ENCODE results near the gene SCGN. TPM values are rescaled to one million over a fixed set of nuclear protein-coding genes. Genes with fewer than 3 reads are reported as not detected.

SCGN gene
- total and polyA plus RNA-seq, 2 of the 13 experiments (the other 11 are each of a cell fraction or from before 2014, with no cell fraction given) = 2.9 to 29.0 TPM

- H4K20me1 ChIP-seq (ENCODE audit: insufficient read depth, low read length) = no peaks in the 10 kb centered on the region
- no peak overlapping the region for H3K9ac ChIP-seq (ENCODE audit: insufficient read depth, low read depth, low read length)
- 54% methylated on average over 5 of the region's 5 CpGs for WGBS (ENCODE audit: low lambda C conversion rate)
- no peak overlapping the region for H3K4me3 ChIP-seq (replicated peaks in 1 of 3; ENCODE audit: insufficient read depth in 1 of 3, low read depth in 2 of 3, low read length in 3 of 3)
- CTCF ChIA-PET (ENCODE audit: low intra/inter-chr PET ratio, low total read pairs) = no interaction called here
- no peak for DNase-seq (ENCODE audit: low spot score)
- H3K4me2 ChIP-seq (ENCODE audit: low read depth, low read length) = no peak overlapping the region
- no peak for ATAC-seq
- peaks cover under 1% of the 10 kb centered on the region; the same call in 1 of the 2 replicates for H3K4me1 ChIP-seq (ENCODE audit: insufficient read depth, low read length)
- no peak overlapping the region for H3K27ac ChIP-seq (ENCODE audit: extremely low read length, insufficient read depth, low read length)
- POLR2A ChIA-PET = no interaction called here
- H3K27me3 ChIP-seq (ENCODE audit: control insufficient read depth in 1 of 2, insufficient read depth in 2 of 2, low read length in 2 of 2) = peaks cover 0 to 1% of the 10 kb centered on the region in 2 experiments; a peak in 1 of 5 replicates
- H3K36me3 ChIP-seq (replicated peaks in 1 of 2; ENCODE audit: control insufficient read depth in 1 of 2, insufficient read depth in 2 of 2, low read length in 2 of 2) = no peaks in the 10 kb centered on the region
- no peaks in the 10 kb centered on the region for H3K9me3 ChIP-seq (ENCODE audit: low read length)
- no peaks in the 10 kb centered on the region for H3K79me2 ChIP-seq (ENCODE audit: insufficient read depth, low read length)
- intact Hi-C loops (cut with micrococcal nuclease; ENCODE audit: unreplicated experiment) = no loop called here
- no peak for FAIRE-seq
- TF ChIP-seq CEBPZ (IDR thresholded peaks at IDR 0.05; ENCODE audit: low read length) (no peak), ZNF383 (CRISPR knock-in tag; IDR thresholded peaks at IDR 0.05; ENCODE audit: borderline replicate concordance) (no peak), CEBPB (IDR thresholded peaks at IDR 0.05; ENCODE audit: borderline replicate concordance, low read depth, low read length) (peak; percentile 70)
- in situ Hi-C loops (cut with HindIII; ENCODE audit: extremely low pct_ligation_motif_present, low pct_unique_long_range_greater_than_20kb) = no loop called here
- no TSS peak for BruUV-seq (replicated peaks)
- no peak overlapping the region for H2AFZ ChIP-seq (ENCODE audit: low read length)
Measured at GRCh38 chr6:25676775-25677174, 24.8 kb downstream of the SCGN start.

DNA sequence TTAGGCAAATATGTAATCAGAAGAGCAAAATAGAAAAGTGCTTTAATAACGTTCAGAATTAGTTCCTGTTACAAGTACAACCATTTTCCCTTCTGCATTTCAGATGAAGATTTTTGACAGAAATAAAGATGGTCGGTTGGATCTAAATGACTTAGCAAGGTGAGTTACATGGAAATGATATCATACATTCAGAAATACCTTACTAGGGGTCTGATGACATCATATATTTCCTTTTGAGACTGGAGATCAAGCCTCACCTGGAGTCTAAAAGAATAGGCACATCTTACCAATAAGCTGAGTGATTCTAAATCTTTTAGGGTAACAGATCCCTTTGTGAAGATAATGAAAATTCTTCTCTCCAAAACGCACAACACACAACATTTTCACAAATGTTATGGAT, 29.8 kb downstream of the SCGN start:
- CTCF ChIA-PET (ENCODE audit: low intra/inter-chr PET ratio, low total read pairs) = no interaction called here
- intact Hi-C loops (cut with micrococcal nuclease; ENCODE audit: unreplicated experiment) (no loop called here), in situ Hi-C loops (cut with HindIII; ENCODE audit: extremely low pct_ligation_motif_present, low pct_unique_long_range_greater_than_20kb) (no loop called here)
- POLR2A ChIA-PET = no interaction called here
- Histone ChIP-seq H3K36me3 (replicated peaks in 1 of 2; ENCODE audit: control insufficient read depth in 1 of 2, insufficient read depth in 2 of 2, low read length in 2 of 2) (no peaks in the 10 kb centered on the region), H2AFZ (ENCODE audit: low read length) (no peak overlapping the region), H3K4me2 (ENCODE audit: low read depth, low read length) (no peak overlapping the region), H3K27ac (ENCODE audit: extremely low read length, insufficient read depth, low read length) (no peak overlapping the region), H3K27me3 (ENCODE audit: control insufficient read depth in 1 of 2, insufficient read depth in 2 of 2, low read length in 2 of 2) (0 out of 5 replicates have a peak, but pooled peaks cover 0 to 1% of the 10 kb centered on the region in 2 experiments), H3K9me3 (ENCODE audit: low read length) (no peaks in the 10 kb centered on the region), H3K79me2 (ENCODE audit: insufficient read depth, low read length) (no peaks in the 10 kb centered on the region), H3K4me1 (ENCODE audit: insufficient read depth, low read length) (no peaks in the 10 kb centered on the region), H3K9ac (ENCODE audit: insufficient read depth, low read depth, low read length) (no peak overlapping the region), H3K4me3 (replicated peaks in 1 of 3; ENCODE audit: insufficient read depth in 1 of 3, low read depth in 2 of 3, low read length in 3 of 3) (no peak overlapping the region), H4K20me1 (ENCODE audit: insufficient read depth, low read length) (no peaks in the 10 kb centered on the region)
- no TSS peak for BruUV-seq (replicated peaks)
- DNase-seq (ENCODE audit: low spot score) (no peak), FAIRE-seq (no peak), ATAC-seq (no peak)
- WGBS (ENCODE audit: low lambda C conversion rate) = 69% methylated on average over 3 of the region's 3 CpGs
- TF ChIP-seq HMG20A (CRISPR knock-in tag; IDR thresholded peaks at IDR 0.05; ENCODE audit: borderline replicate concordance) = no peak
- TF ChIP-seq, protein P1, sequence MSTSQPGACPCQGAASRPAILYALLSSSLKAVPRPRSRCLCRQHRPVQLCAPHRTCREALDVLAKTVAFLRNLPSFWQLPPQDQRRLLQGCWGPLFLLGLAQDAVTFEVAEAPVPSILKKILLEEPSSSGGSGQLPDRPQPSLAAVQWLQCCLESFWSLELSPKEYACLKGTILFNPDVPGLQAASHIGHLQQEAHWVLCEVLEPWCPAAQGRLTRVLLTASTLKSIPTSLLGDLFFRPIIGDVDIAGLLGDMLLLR (CRISPR knock-in tag; IDR thresholded peaks at IDR 0.05) = no peak
